Measurements from ENCODE around the gene IMPACT. TPM values are rescaled to one million over a fixed set of nuclear protein-coding genes. Genes with fewer than 3 reads are reported as not detected.

IMPACT gene
- total and polyA plus RNA-seq, 2 of the 8 experiments (the other 6 are each of a cell fraction or from before 2014, with no cell fraction given) = 31.1 to 44.6 TPM

DNA sequence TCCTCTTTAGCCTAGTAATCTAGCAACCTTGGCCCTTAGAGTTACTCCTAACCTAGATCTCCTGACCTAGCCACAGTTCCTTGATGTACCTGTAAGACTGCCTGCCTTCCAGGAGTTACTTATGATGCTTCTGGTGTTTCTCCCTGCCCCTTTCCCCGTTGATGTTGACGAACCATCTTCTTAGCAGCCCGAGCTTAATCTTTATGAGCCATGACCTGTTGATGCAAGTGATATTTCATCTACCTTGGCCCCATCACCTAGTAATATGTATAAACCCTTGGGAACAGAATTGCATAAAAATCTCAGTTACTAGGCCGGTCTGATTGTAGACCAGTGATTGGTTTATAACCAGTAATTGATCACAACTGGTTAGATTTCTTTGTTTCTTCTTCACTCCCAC, 2.7 kb downstream of the IMPACT start (continued):
- TF ChIP-seq, protein P1, sequence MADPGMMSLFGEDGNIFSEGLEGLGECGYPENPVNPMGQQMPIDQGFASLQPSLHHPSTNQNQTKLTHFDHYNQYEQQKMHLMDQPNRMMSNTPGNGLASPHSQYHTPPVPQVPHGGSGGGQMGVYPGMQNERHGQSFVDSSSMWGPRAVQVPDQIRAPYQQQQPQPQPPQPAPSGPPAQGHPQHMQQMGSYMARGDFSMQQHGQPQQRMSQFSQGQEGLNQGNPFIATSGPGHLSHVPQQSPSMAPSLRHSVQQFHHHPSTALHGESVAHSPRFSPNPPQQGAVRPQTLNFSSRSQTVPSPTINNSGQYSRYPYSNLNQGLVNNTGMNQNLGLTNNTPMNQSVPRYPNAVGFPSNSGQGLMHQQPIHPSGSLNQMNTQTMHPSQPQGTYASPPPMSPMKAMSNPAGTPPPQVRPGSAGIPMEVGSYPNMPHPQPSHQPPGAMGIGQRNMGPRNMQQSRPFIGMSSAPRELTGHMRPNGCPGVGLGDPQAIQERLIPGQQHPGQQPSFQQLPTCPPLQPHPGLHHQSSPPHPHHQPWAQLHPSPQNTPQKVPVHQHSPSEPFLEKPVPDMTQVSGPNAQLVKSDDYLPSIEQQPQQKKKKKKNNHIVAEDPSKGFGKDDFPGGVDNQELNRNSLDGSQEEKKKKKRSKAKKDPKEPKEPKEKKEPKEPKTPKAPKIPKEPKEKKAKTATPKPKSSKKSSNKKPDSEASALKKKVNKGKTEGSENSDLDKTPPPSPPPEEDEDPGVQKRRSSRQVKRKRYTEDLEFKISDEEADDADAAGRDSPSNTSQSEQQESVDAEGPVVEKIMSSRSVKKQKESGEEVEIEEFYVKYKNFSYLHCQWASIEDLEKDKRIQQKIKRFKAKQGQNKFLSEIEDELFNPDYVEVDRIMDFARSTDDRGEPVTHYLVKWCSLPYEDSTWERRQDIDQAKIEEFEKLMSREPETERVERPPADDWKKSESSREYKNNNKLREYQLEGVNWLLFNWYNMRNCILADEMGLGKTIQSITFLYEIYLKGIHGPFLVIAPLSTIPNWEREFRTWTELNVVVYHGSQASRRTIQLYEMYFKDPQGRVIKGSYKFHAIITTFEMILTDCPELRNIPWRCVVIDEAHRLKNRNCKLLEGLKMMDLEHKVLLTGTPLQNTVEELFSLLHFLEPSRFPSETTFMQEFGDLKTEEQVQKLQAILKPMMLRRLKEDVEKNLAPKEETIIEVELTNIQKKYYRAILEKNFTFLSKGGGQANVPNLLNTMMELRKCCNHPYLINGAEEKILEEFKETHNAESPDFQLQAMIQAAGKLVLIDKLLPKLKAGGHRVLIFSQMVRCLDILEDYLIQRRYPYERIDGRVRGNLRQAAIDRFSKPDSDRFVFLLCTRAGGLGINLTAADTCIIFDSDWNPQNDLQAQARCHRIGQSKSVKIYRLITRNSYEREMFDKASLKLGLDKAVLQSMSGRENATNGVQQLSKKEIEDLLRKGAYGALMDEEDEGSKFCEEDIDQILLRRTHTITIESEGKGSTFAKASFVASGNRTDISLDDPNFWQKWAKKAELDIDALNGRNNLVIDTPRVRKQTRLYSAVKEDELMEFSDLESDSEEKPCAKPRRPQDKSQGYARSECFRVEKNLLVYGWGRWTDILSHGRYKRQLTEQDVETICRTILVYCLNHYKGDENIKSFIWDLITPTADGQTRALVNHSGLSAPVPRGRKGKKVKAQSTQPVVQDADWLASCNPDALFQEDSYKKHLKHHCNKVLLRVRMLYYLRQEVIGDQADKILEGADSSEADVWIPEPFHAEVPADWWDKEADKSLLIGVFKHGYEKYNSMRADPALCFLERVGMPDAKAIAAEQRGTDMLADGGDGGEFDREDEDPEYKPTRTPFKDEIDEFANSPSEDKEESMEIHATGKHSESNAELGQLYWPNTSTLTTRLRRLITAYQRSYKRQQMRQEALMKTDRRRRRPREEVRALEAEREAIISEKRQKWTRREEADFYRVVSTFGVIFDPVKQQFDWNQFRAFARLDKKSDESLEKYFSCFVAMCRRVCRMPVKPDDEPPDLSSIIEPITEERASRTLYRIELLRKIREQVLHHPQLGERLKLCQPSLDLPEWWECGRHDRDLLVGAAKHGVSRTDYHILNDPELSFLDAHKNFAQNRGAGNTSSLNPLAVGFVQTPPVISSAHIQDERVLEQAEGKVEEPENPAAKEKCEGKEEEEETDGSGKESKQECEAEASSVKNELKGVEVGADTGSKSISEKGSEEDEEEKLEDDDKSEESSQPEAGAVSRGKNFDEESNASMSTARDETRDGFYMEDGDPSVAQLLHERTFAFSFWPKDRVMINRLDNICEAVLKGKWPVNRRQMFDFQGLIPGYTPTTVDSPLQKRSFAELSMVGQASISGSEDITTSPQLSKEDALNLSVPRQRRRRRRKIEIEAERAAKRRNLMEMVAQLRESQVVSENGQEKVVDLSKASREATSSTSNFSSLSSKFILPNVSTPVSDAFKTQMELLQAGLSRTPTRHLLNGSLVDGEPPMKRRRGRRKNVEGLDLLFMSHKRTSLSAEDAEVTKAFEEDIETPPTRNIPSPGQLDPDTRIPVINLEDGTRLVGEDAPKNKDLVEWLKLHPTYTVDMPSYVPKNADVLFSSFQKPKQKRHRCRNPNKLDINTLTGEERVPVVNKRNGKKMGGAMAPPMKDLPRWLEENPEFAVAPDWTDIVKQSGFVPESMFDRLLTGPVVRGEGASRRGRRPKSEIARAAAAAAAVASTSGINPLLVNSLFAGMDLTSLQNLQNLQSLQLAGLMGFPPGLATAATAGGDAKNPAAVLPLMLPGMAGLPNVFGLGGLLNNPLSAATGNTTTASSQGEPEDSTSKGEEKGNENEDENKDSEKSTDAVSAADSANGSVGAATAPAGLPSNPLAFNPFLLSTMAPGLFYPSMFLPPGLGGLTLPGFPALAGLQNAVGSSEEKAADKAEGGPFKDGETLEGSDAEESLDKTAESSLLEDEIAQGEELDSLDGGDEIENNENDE (IDR thresholded peaks at IDR 0.05; ENCODE audit: insufficient replicate concordance, low read length) = no peak
- TF ChIP-seq RXRA (IDR thresholded peaks at IDR 0.05; ENCODE audit: insufficient read depth, low read depth, low read length) = no peak
- no peak for TF ChIP-seq EP300 (IDR thresholded peaks at IDR 0.05; ENCODE audit: borderline replicate concordance in 1 of 2, low read depth in 2 of 2, low read length in 2 of 2)
- no peak for TF ChIP-seq SP1 (IDR thresholded peaks at IDR 0.05; ENCODE audit: low read depth, low read length)
- TF ChIP-seq KDM4A (IDR thresholded peaks at IDR 0.05; ENCODE audit: low read depth, low read length, severe bottlenecking) = no peak

All from H1 (cell line).